ENCODE results near the gene RTKN.
"Not testable (repeated sequence)": the region's sequence is repeated elsewhere in the genome, so short reads cannot be mapped to it uniquely, and the experiment has no call there.

Gene RTKN

GRCh38 chr2:74441690-74442482 is at the start of gene RTKN:
Gene RTKN (minus strand): TSS chr2:74441937. CDS start chr2:74441816, 121 bp downstream.
- DNase-seq = peak; percentile 30

GRCh38 chr2:74489906-74490305 is 48.2 kb upstream of the RTKN start:
- DNase-seq = no peak

- no peak for DNase-seq
These were observed 47.1 kb upstream of the RTKN start for GRCh38 chr2:74488643-74489481.

GRCh38 chr2:74486141-74486540 is 44.4 kb upstream of the RTKN start:
- DNase-seq = no peak

GRCh38 chr2:74483675-74484164 is 42.0 kb upstream of the RTKN start:
- DNase-seq = not testable (repeated sequence)

- peak; percentile 99 for DNase-seq
These were observed 41.3 kb upstream of the RTKN start, which contains the start of the genes CCDC142 and TTC31 for GRCh38 chr2:74482801-74483674. Gene CCDC142 (minus strand): TSS chr2:74482998. CDS start chr2:74482837, 161 bp downstream. Gene TTC31 (plus strand): TSS chr2:74483081. CDS start chr2:74483096, 15 bp downstream.

- DNase-seq = peak; percentile 73
These were observed 40.4 kb upstream of the RTKN start for GRCh38 chr2:74481961-74482800.

GRCh38 chr2:74481431-74481830 is 39.7 kb upstream of the RTKN start:
- DNase-seq = no peak

- DNase-seq = no peak
These were observed 33.2 kb upstream of the RTKN start for GRCh38 chr2:74474899-74475298.

- no peak for DNase-seq
These were observed 32.7 kb upstream of the RTKN start for GRCh38 chr2:74474481-74474880.

GRCh38 chr2:74472945-74473258 is 31.2 kb upstream of the RTKN start:
- no peak for DNase-seq

- peak; percentile 97 for DNase-seq
These were observed 30.6 kb upstream of the RTKN start, which contains the start of gene MRPL53 for GRCh38 chr2:74472086-74472944. Gene MRPL53 (minus strand): TSS chr2:74472680. CDS start chr2:74472660, 20 bp downstream.

- DNase-seq = no peak
These were observed 29.8 kb upstream of the RTKN start for GRCh38 chr2:74471332-74472065.

- DNase-seq = not testable (repeated sequence)
These were observed 29.0 kb upstream of the RTKN start for GRCh38 chr2:74470742-74471141.

GRCh38 chr2:74464406-74464805 is 22.7 kb upstream of the RTKN start:
- no peak for DNase-seq

GRCh38 chr2:74462786-74463105 is 21.0 kb upstream of the RTKN start:
- no peak for DNase-seq

GRCh38 chr2:74462054-74462785 is 20.5 kb upstream of the RTKN start:
- no peak for DNase-seq

GRCh38 chr2:74461187-74462053 is 19.7 kb upstream of the RTKN start:
- peak; percentile 53 for DNase-seq

All from hematopoietic multipotent progenitor cell treated with erythropoietin and hydrocortisone succinate and interleukin-3 and kit ligand, for 6 days (in vitro differentiated cells).